Muscle of back (tissue), 11 donors: Measurements from ENCODE around the gene CPT1A. TPM values are rescaled to one million over a fixed set of nuclear protein-coding genes. Genes with fewer than 3 reads are reported as not detected.
A peak's percentile ranks its signal among the peaks of the same experiment; 100 is the strongest.

Experiments
- DNase-seq, 3 donors: peaks; one replicate each; pipeline versions ENCODE4 v3.0.0 to v3.0.0-alpha.2; 2013
- polyA plus RNA-seq, 10 donors: library from polyadenylated mRNA; unstranded; fragments of 120-200 nt; gene quantifications; one replicate each; pipeline ENCODE4 v1.2.1, GENCODE V29; 2013; ENCODE audit not compliant: insufficient read length in 10 of 10

Gene CPT1A
- polyA plus RNA-seq, 10 donors, result 10.1 to 13.7 (median 11.8) TPM

DNA sequence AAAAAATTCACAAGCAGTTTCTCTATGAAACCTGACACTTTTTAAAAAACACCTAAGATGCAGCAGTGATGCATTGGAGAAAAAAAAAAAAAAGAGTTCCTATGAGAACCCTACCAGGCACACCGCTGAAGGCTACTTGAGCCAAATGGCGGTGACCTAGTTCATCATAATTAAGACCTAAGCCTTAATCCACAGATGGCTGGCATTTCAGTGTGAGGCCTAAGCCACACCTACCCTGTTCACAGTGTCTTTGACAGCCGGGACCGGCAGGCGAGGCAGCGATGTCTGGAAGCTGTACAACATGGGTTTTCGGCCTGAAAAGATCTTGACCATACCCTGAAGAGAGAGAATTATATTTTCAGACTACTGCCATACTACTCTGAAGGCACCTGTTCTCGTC is 38.0 kb downstream of the CPT1A start:
- DNase-seq, result no peak

- peak in 1 of 3 donors; percentile 22 for DNase-seq
These were observed 43.4 kb downstream of the CPT1A start for GRCh38 chr11:68798221-68798813.

- no peak for DNase-seq
These were observed 44.9 kb downstream of the CPT1A start for GRCh38 chr11:68796801-68797200.

DNA sequence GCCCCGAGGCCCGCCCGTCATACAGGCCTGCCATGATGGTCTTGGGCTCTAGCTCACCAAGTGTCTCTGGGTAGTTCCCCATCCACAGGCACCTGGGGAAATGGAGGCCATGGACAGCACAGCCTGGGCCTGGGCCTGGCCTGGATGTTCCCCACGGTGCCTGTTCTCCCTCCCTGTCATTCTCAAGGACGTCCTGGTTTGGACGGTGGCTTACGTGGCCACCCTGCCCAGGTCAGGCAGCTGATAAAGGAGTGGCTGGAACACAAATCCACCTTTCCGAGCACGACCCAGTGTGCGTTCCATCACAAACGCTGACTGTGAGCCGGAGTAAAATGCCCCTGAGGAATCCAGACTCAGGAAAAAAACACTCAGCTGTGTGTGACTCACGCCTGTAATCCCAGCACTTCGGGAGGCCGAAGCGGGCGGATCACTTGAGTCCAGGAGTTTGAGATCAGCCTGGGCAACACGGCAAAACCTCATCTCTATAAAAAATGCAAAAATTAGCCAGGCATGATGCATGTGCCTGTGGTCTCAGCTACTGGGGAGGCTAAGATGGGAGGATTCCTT is 49.2 kb downstream of the CPT1A start:
- no peak for DNase-seq

DNA sequence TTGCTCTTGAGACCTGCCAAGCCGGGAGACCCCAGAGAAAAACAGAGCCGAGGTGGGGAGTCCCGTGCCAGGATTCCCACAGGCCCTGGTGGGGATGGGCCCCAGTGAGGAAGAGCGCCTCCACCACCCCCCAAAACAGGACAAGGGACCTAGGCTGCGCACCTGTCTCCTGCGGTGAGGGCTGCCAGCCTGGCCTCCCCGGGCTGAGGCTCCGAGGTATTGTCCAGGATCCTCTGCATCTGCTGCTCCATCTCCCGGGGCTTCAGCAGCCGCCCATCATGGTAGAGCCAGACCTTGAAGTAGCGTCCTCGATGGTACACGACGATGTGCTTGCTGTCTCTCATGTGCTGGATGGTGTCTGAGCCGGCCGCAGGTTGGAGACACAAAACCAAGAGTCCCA is 57.1 kb downstream of the CPT1A start:
- DNase-seq, result no peak

GRCh38 chr11:68783216-68783821 is 58.4 kb downstream of the CPT1A start:
- no peak for DNase-seq

- no peak for DNase-seq
These were observed 59.0 kb downstream of the CPT1A start for GRCh38 chr11:68782711-68783110.

- DNase-seq, result no peak
These were observed 60.9 kb downstream of the CPT1A start for GRCh38 chr11:68780829-68781228.

DNA sequence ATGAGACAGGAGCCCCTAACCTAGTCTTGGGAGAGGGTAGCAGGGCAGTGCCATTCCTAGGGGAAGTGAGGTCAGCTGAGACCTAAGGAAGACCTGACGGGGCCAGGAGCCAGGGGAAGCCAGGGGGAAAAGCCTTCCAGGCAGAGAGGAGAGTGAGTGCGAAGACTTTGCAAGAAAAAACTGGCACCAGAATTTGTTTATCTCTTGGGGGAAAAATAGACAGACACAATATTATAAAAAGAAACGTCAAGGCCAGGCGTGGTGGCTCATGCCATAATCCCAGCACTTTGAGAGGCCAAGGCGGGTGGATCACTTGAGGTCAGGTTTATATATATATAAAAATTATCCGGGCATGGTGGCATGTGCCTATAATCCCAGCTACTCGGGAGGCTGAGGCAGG is 63.5 kb downstream of the CPT1A start:
- DNase-seq, result no peak

DNA sequence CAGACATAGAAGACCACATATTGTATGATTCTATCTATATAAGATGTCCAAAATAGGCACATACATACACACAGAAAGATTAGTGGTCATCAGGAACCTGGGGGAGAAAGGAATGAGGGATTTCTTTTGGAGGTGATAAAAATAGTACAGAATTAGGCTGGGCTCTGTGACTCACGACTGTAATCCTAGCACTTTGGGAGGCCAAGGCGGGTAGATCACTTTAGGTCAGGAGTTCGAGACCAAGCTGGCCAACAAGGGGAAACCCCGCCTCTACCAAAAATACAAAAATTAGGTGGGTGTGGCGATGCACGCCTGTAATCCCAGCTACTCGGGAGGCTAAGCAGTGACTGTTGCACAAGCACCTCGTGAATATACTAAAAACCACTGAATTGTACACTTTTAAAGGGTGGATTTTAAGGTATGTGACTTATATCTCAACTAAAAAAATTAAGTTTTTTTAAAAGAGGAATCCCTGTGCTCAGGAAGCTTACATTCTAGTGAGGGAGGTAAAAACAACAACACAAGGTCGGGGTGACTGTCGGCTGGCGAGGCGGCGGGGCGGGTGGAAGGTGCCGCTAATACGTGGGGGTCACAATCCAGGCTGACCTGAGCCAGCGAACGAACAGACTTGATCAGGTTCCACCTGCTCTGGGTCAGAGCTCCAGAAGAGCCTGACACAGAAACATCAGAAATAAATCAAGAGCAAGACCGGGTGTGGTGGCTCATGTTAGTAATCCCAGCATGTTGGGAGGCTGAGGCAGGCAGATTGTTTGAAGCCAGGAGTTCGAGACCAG is 65.1 kb downstream of the CPT1A start:
- DNase-seq, result no peak

DNA sequence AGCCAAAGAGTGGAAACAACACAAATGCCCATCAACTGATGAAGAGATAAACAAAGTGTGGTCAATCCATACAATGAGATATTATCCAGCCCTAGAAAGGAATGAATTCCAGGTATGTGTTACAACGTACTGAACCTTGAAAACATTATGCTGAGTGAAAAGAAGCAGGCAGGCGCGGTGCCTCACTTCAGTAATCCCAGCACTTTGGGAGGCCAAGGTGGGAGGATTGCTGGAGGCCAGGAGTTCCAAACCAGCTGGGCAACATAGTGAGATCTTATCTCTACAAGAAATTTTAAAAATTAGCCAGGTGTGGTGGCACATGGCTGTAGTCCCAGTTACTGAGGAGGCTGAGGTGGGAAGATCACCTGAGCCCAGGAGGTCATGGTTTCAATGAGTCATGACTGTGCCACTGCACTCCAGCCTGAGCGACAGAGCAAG is 65.7 kb downstream of the CPT1A start:
- no peak for DNase-seq

DNA sequence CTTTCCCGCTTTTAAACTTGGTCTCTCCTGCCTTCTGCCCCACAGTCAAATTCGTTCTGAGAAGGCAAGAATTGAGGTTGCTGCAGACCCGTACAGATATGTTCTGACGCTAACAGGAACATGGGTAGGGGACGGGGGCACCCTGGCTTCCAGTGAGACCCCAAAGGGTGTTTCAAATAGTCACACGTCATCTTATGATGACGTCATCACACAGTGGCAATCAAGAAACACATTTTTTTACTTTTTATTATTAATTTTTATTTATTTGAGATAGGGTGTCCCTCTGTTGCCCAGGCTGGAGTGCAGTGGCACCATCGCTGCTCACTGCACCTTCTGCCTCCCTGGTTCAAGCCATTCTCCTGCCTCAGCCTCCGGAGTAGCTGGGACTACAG is 67.5 kb downstream of the CPT1A start:
- no peak for DNase-seq

DNA sequence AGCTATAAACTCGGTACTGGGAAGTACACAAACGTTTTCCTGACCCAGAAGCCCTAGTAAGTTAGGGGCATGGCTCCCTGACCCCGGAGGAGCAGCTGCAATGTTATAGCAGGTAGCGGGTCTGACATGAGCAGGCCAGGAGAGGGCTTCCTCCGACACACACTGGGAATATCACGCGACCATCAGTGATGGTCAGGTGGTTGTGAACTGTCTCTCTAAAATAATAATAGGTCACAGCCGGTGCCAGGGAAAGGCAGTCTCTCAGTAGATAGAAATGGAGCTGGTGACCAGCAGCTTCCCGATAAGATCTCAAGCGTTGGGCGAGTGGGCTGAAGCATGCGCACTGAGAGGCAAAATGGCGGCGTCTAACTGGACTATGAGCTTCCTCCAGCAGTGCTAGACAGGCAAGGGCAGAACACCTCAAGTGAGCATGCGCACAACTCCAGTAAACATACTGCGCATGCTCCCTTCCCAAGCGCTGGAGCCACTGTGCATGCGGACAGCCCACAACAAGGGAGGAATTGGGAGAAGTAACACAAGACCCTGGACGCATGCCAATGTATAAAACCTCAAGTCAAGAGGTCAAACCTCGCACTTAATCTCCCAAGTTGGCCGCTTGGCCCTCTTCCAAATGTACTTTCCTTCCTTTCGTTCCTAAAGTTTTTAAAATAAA is 68.1 kb downstream of the CPT1A start:
- peak in 2 of 3 donors; percentile 15 to 42 for DNase-seq

DNA sequence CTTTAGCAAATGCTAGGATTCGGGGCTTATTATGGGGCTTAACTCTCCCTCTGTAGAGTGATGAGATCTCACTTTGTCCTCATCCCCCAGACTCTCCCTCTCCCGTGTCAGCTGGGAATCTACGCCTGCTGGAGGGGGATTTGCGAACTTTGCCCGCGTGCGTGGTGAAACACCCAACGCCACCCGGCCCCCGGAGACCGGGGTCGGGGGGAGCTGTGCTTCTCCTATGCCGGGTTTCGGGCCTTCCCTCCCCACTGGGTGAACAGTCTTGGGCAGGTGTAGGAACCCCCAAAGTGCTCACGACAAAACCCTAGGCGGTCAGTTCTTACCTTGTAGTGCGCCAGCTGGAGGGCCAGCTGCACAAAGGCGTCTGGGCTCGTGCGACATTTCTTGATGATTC is 68.8 kb downstream of the CPT1A start:
- no peak for DNase-seq

DNA sequence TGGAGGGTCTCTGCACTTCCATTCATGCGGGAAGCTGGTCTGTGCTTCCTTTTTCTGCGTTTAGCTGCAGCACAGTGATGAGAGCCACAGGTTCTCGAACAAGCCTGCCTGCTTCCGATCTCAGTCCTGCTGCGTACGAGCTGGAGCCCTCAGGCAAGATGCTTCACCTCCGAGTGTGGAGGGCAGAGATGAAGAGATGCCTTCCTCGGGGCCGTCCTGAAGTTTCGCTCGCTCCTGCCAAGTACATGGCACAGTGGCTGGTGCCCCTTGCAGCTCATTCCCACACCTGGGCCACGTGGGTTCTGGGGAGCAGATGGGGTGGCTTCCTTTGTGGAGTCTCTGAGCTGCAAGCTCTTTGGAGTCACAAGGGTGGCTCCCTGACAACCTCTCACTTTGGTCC is 70.9 kb downstream of the CPT1A start:
- no peak for DNase-seq

DNA sequence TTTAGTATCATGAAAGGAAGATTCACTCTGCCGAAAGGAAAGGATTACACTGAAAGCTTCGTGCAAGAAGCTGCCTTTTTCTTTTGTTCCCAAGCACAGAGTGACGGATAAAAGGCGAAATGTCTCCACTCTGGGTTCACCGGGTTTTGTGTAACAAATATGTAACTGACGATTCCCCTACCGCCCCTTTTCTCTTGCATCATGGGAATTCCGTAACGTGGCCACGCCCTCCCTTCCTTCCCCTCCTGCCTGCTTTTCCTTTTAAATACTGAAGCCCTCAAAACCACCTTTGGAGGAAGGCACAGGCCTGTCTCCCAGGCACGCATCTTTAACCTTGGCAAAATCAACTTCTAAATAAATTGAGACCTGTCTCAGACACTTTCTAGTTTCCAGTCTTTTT is 74.0 kb downstream of the CPT1A start:
- no peak for DNase-seq

DNA sequence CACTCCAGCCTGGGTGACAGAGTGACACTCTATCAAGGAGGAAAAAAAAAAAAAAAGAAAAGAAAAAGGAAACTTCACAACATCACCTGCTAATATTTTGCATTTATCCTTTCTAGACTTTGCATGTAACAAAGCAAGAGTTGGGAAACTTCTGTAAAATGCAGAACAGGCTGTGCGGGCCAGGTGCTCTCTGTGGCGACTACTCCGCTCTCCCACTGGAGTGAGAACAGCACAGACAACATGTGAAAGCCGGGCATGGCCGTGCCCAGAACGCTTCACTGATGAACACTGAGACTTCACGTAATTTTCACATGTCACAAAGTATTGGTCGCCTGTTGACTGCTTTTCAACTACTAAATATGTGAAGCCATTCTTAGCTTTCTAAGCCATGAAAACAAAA is 74.9 kb downstream of the CPT1A start:
- DNase-seq, result no peak

DNA sequence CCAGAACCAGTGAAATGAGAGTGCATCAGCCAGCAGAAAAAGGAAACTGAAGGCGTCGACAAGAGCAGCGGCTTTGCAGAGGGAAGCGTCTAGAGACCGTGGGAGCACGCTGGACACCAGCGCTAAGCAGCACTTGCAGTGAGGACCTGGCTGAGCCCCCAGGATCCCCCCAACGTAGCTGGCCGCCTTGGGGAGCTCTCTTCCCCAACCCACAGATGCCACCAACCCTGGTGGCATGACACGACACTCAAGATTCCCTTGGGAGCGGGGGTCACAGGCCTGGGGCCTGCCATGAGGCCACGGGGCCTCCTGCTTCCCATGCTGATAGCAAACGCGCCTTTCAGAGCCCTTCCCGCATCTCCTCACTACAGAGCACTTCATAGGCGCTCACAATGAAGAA is 77.0 kb downstream of the CPT1A start:
- no peak for DNase-seq

DNA sequence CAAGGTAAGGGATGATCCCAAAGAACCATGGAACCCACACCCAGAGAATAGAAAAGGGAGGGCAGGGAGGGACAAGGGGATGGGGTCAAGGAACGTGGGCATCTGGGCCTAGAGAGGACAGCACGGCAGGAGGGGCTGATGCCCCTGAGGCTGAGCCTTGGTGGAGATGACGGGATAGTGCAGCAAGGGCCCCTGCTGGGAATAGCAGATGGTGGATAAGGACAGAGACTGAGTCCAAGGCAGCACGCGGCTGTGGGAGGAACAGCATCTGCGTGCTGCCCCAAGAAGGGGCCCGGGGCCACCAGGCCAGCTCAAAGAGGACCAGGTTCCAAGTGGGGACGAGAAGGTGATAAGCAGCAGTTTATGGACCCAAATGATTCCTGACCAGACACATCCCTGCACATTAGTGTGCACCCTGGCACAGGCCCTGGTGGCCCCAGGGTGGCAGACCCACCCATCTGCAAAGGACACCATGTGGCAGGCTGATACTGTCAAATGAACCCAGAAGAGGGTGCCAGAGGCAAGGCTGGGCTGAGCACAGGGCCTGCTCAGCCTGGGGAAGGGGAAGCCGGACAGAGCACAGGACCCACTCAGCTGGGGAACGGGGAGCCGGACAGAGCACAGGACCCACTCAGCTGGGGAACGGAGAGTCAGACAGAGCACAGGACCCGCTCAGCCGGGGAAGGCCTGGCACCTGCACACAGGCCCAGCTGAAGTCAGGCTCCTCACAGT is 77.6 kb downstream of the CPT1A start:
- peak in 1 of 3 donors; percentile 35 for DNase-seq

DNA sequence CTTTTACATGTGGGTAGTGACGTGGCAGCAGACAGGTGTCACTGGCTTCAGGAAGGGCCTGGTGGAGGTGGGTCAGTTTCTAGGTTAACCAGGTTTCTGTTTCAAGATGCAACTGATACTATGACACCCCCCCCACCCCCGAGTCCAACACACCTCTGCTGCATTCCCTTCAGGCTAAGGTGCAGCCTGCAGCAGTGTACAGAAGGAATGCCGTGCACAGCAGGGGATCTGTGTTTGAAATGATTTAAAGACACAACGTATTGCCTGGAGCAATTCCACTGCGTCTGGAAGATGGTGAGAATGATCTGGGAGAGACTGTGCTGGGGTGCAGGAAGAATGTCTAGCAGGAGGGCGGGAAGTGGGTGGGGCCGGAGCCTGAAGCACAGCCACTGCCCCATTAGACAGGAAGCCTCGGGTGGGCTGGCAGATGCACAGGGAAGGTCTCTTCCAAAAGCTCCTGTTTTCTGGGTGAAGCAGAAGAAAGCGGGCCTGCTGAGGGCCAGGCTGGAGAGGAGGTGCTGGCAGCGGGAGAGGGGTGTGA is 78.5 kb downstream of the CPT1A start:
- no peak for DNase-seq

DNA sequence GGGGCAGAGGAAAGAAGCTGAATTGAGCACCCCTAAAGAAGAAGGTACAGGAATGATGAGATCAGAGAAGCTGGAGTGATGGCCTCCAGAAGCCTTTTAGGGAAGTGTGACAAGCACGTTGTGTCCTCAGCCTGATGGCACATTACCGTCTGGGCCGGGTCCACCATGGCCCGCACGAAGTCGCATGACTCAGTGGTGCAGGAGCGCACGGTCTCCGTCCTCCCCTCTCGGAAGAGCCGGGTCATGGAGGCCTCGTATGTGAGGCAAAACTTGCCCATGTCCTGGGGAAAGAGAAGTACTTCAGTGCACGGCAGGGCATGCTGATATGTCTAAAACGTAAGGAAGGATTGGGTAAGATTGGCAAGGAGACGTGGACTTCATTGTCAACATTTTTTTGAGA is 79.2 kb downstream of the CPT1A start:
- no peak for DNase-seq
